Measurements from ENCODE around the gene AK5. TPM values are rescaled to one million over a fixed set of nuclear protein-coding genes. Genes with fewer than 3 reads are reported as not detected.

Gene AK5
- total and polyA plus RNA-seq, 7 experiments from 2014 or later: 1.7 to 82.1 (median 56.5) TPM

DNA sequence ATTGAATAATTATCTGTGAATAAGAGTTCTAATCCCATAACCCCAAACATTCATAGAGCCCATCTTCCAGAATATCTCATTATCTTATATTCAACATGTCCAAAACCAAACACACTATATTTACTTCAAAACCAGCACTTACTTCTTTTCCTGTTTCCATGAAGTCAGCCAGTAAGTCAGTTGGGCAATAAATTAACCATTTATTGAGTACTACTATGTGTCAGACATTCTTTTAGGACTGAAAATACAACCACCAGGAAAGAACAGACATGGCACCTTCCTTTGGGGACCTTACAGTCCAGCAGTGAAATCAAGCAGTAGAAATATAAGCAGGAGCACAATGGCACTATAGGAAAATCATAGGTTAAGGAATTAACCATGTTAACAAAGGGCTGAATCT lies 8.8 kb downstream of the AK5 start:
- no peak overlapping the region for H3K27ac Mint-ChIP-seq
- Histone ChIP-seq H3K36me3 (ENCODE audit: control insufficient read depth in 2 of 3, insufficient read depth in 3 of 3, low read length in 3 of 3) (peaks cover 0 to 24% (median 0%) of the 10 kb centered on the region in 3 experiments), H3K27me3 (ENCODE audit: control insufficient read depth in 2 of 2, insufficient read depth in 2 of 2, low read length in 2 of 2) (no peaks in the 10 kb centered on the region), H3K27ac (ENCODE audit: low read depth, low read length) (no peak overlapping the region), H3K4me3 (ENCODE audit: low read length) (no peak overlapping the region), H3K4me1 (ENCODE audit: control insufficient read depth in 2 of 2, insufficient read depth in 2 of 2, low read length in 2 of 2) (no peaks in the 10 kb centered on the region), H3K9me3 (ENCODE audit: control insufficient read depth in 2 of 3, low read length in 3 of 3) (no peaks in the 10 kb centered on the region)
- POLR2A ChIA-PET: interaction anchor here (0.7 to 2.0 kb wide), 2 partner anchors 8 to 26 kb away, joined by 3 to 6 read pairs; partner anchors contain the start of gene AK5
- CTCF ChIA-PET: no interaction called here
- H3K4me3 Mint-ChIP-seq: no peak overlapping the region
- no peaks in the 10 kb centered on the region for H3K9me3 Mint-ChIP-seq
- H3K4me1 Mint-ChIP-seq: peaks cover 0 to 33% (median 7%) of the 10 kb centered on the region in 7 donors
- H3K27me3 Mint-ChIP-seq: peaks cover 0 to 5% (median 0%) of the 10 kb centered on the region in 5 donors
- no peak for ATAC-seq
- peaks cover 0 to 50% (median 36%) of the 10 kb centered on the region in 5 donors for H3K36me3 Mint-ChIP-seq
- intact Hi-C loops (cut with micrococcal nuclease): loop anchor here in 1 of 2 donors (1.0 kb wide), 1 partner anchor 8 kb away; the partner anchor contains the start of gene AK5
- no peak for DNase-seq

DNA sequence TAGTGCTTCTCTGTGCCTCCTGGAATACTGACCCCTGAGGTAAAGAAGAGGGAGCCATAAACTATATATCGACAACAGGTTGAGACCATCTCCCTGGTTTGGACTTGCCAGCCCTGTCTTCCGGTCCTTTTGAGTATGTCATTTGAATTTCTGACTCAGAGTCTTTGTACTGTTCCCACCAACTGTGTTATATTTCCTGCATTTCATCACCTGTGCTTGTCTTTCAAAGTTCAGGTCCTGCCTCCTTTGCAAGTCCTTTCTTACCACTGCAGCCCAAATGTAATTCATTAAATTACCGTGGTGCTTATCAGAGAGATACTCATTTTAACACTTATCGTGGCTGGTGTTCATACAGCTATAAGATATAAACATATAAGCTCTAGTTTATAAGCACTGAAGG lies 10.7 kb downstream of the AK5 start:
- peak overlapping the region in 3 of 9 donors; percentile 19 to 39 (median 25) for H3K27ac Mint-ChIP-seq
- H3K9me3 Mint-ChIP-seq: no peaks in the 10 kb centered on the region
- peaks cover 0 to 21% (median 4%) of the 10 kb centered on the region in 7 donors for H3K4me1 Mint-ChIP-seq
- H3K27me3 Mint-ChIP-seq: no peaks in the 10 kb centered on the region
- no peak overlapping the region for H3K4me3 Mint-ChIP-seq
- ATAC-seq (no peak), DNase-seq (no peak)
- peaks cover 0 to 21% (median 0%) of the 10 kb centered on the region in 3 experiments for H3K36me3 ChIP-seq (ENCODE audit: control insufficient read depth in 2 of 3, insufficient read depth in 3 of 3, low read length in 3 of 3)
- intact Hi-C loops (cut with micrococcal nuclease): no loop called here
- CTCF ChIA-PET: no interaction called here
- POLR2A ChIA-PET: interaction anchor here (2.0 to 2.1 kb wide), 2 partner anchors 10 to 13 kb away, joined by 6 to 8 read pairs; partner anchors contain the start of gene AK5
- H3K27ac ChIP-seq (ENCODE audit: low read depth, low read length): no peak overlapping the region
- H3K4me3 ChIP-seq (ENCODE audit: low read length): no peak overlapping the region
- H3K27me3 ChIP-seq (ENCODE audit: control insufficient read depth in 2 of 2, insufficient read depth in 2 of 2, low read length in 2 of 2): no peaks in the 10 kb centered on the region
- H3K36me3 Mint-ChIP-seq: peaks cover 0 to 52% (median 46%) of the 10 kb centered on the region in 5 donors
- no peaks in the 10 kb centered on the region for H3K9me3 ChIP-seq (ENCODE audit: control insufficient read depth in 2 of 3, low read length in 3 of 3)
- H3K4me1 ChIP-seq (ENCODE audit: control insufficient read depth in 2 of 2, insufficient read depth in 2 of 2, low read length in 2 of 2): no peaks in the 10 kb centered on the region

DNA sequence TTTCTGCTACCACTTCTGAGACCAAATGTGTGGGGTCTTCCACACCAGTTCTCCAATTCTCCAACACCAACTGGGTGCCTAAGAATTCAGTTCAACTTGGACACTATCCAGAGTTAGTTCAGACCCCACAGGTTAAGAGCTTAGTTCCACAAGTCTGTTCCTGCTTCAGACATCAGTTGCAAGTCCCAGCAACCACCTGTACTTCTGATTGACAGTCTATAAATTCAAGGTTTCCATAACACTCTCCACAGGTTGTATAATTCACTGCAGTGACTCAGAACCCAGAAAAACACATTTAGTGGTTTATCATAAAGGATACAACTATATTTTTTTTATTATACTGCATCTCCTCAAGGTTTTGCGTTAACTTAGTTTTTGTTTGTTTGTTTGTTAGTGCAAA lies 18.7 kb downstream of the AK5 start:
- H3K4me3 ChIP-seq (ENCODE audit: low read length): no peak overlapping the region
- H3K4me1 ChIP-seq (ENCODE audit: control insufficient read depth in 2 of 2, insufficient read depth in 2 of 2, low read length in 2 of 2): peaks cover 0 to 5% of the 10 kb centered on the region in 2 donors
- ChIA-PET CTCF (interaction anchor here (0.6 kb wide), 1 partner anchor 14 kb away, joined by 8 read pairs; no protein-coding TSS in a partner anchor), POLR2A (interaction anchor here (0.6 to 4.0 kb wide), 2 partner anchors 18 to 87 kb away, joined by 3 to 27 read pairs; partner anchors contain the start of gene AK5)
- ATAC-seq (no peak), DNase-seq (no peak)
- no peaks in the 10 kb centered on the region for H3K27me3 ChIP-seq (ENCODE audit: control insufficient read depth in 2 of 2, insufficient read depth in 2 of 2, low read length in 2 of 2)
- Mint-ChIP-seq H3K4me3 (no peak overlapping the region), H3K36me3 (peaks cover 0 to 56% (median 51%) of the 10 kb centered on the region in 5 donors), H3K9me3 (peaks cover 0 to 10% (median under 1%) of the 10 kb centered on the region in 11 donors), H3K27ac (peak overlapping the region in 4 of 9 donors; percentile 17 to 72 (median 64)), H3K27me3 (no peaks in the 10 kb centered on the region), H3K4me1 (peaks cover 2 to 54% (median 37%) of the 10 kb centered on the region in 7 donors)
- H3K36me3 ChIP-seq (ENCODE audit: control insufficient read depth in 2 of 3, insufficient read depth in 3 of 3, low read length in 3 of 3): peaks cover 0 to 4% (median 0%) of the 10 kb centered on the region in 3 experiments
- H3K27ac ChIP-seq (ENCODE audit: low read depth, low read length): no peak overlapping the region
- H3K9me3 ChIP-seq (ENCODE audit: control insufficient read depth in 2 of 3, low read length in 3 of 3): no peaks in the 10 kb centered on the region
- intact Hi-C loops (cut with micrococcal nuclease): no loop called here

DNA sequence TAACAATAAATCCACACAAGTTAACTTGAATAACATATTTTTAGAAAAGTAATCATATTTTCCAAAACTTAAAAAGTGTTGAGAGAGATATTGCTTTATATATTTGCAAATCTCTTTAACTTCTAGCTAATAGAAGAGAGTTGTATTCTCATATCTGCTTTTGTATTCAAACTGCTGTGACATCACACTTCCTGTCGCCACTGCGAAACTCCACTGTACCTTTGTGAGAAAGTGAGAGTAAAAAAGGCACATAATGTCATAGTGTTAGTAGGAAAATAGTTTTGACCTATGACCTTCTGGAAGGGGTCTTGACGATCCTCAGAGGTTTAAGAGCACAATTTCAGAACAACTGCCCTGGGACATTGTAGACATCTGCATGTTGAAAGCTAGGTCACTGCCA lies 21.6 kb downstream of the AK5 start:
- H3K4me3 ChIP-seq (ENCODE audit: low read length): no peak overlapping the region
- ChIA-PET CTCF (interaction anchor here (0.9 kb wide), 1 partner anchor 128 kb away, joined by 5 read pairs; no protein-coding TSS in a partner anchor), POLR2A (interaction anchor here (0.6 to 4.0 kb wide), 3 partner anchors 10 to 230 kb away, joined by 3 to 27 read pairs (median 4); partner anchors contain the start of gene AK5)
- Mint-ChIP-seq H3K36me3 (peaks cover 0 to 59% (median 55%) of the 10 kb centered on the region in 5 donors), H3K4me3 (peak overlapping the region in 7 of 10 donors; percentile 30 to 79 (median 61)), H3K9me3 (peaks cover 0 to 25% (median 7%) of the 10 kb centered on the region in 11 donors), H3K27ac (peak overlapping the region in 8 of 9 donors; percentile 43 to 96 (median 78)), H3K27me3 (no peaks in the 10 kb centered on the region), H3K4me1 (peaks cover 3 to 82% (median 65%) of the 10 kb centered on the region in 7 donors)
- intact Hi-C loops (cut with micrococcal nuclease): no loop called here
- no peaks in the 10 kb centered on the region for H3K27me3 ChIP-seq (ENCODE audit: control insufficient read depth in 2 of 2, insufficient read depth in 2 of 2, low read length in 2 of 2)
- DNase-seq: peak in 3 of 9 donors; percentile 18 to 38 (median 31)
- H3K4me1 ChIP-seq (ENCODE audit: control insufficient read depth in 2 of 2, insufficient read depth in 2 of 2, low read length in 2 of 2): peaks cover 1 to 19% of the 10 kb centered on the region in 2 donors
- H3K9me3 ChIP-seq (ENCODE audit: control insufficient read depth in 2 of 3, low read length in 3 of 3): no peaks in the 10 kb centered on the region
- peaks cover 0 to 4% (median 0%) of the 10 kb centered on the region in 3 experiments for H3K36me3 ChIP-seq (ENCODE audit: control insufficient read depth in 2 of 3, insufficient read depth in 3 of 3, low read length in 3 of 3)
- ATAC-seq: no peak
- H3K27ac ChIP-seq (ENCODE audit: low read depth, low read length): no peak overlapping the region

DNA sequence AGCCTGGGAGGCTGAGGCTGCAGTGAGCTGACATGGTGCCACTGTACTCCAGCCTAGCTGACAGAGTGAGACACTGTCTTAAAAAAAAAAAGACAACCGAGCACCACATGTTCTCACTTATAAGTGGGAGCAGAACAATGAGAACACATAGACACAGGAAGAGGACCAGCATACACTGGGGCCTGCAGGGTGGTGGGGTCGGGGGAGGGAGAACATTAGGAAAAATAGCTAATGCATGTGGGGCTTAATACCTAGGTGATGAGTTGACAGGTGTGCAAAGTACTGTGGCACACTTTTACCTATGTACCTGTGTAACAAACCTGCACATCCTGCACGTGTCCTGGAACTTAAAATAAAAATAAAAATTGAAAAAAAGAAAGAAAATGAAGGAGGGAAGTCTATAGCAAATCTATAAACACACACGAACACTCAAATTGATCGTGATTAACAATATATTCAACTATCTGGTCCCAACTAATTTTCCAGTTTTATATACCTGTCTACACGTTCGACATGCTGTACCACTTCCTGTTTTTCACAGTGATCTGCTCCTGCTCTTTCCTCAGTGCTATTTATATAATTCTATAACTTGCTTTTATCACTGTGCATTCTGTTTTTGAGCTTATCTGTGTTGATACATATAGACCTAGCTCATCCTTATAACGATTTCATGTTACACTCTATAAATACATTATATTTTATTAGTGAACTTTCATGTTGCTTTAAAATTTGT lies 27.2 kb downstream of the AK5 start:
- Mint-ChIP-seq H3K4me3 (peak overlapping the region in 9 of 10 donors; percentile 48 to 81 (median 66)), H3K27ac (peak overlapping the region; percentile 59 to 97 (median 94)), H3K27me3 (no peaks in the 10 kb centered on the region), H3K9me3 (peaks cover 0 to 25% (median 11%) of the 10 kb centered on the region in 11 donors), H3K36me3 (peaks cover 0 to 50% (median 43%) of the 10 kb centered on the region in 5 donors), H3K4me1 (peaks cover 17 to 95% (median 89%) of the 10 kb centered on the region in 7 donors)
- peak in 6 of 9 donors; percentile 24 to 46 (median 36) for DNase-seq
- POLR2A ChIA-PET: interaction anchor here (0.5 to 5.3 kb wide), 7 partner anchors 9 to 224 kb away, joined by 3 to 44 read pairs (median 3); partner anchors contain the start of gene AK5
- H3K27me3 ChIP-seq (ENCODE audit: control insufficient read depth in 2 of 2, insufficient read depth in 2 of 2, low read length in 2 of 2): no peaks in the 10 kb centered on the region
- peak overlapping the region; percentile 62 for H3K27ac ChIP-seq (ENCODE audit: low read depth, low read length)
- peak overlapping the region; percentile 34 for H3K4me3 ChIP-seq (ENCODE audit: low read length)
- ATAC-seq: peak; percentile 46
- no peaks in the 10 kb centered on the region for H3K9me3 ChIP-seq (ENCODE audit: control insufficient read depth in 2 of 3, low read length in 3 of 3)
- CTCF ChIA-PET: interaction anchor here (1.1 to 1.3 kb wide), 3 partner anchors 12 to 225 kb away, joined by 3 to 4 read pairs (median 4); no protein-coding TSS in a partner anchor
- peaks cover 5 to 35% of the 10 kb centered on the region in 2 donors for H3K4me1 ChIP-seq (ENCODE audit: control insufficient read depth in 2 of 2, insufficient read depth in 2 of 2, low read length in 2 of 2)
- H3K36me3 ChIP-seq (ENCODE audit: control insufficient read depth in 2 of 3, insufficient read depth in 3 of 3, low read length in 3 of 3): no peaks in the 10 kb centered on the region
- intact Hi-C loops (cut with micrococcal nuclease): loop anchor here in 1 of 2 donors (1.0 to 2.0 kb wide), 4 partner anchors 29 to 1155 kb away; partner anchors contain the start of gene PIGK

DNA sequence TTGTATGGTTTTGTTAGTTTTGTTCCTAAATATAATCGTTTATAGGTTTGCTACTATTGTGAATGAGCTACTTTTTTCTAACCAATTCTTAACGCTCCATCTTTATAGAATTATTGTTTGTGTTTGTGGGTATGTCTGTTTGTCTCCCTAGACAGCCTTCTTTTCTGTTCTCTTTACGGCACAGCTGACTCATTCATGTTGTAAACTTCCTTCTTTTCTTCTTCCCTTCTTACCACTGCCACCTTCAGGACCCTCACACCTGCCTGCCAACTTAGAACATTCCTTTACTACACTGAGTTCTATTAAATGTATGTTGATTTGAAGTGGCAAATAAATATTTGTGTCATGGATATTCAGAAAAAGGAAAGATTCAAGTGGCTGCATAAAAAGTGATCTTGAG lies 29.1 kb downstream of the AK5 start:
- CTCF ChIA-PET: interaction anchor here (0.6 kb wide), 1 partner anchor 101 kb away, joined by 3 read pairs; no protein-coding TSS in a partner anchor
- intact Hi-C loops (cut with micrococcal nuclease): no loop called here

More for the DNA sequence above, 29.1 kb downstream of the AK5 start:
- peak overlapping the region in 8 of 9 donors; percentile 1 to 96 (median 79) for H3K27ac Mint-ChIP-seq
- H3K4me3 ChIP-seq (ENCODE audit: low read length): no peak overlapping the region
- POLR2A ChIA-PET: interaction anchor here (0.9 to 2.0 kb wide), 3 partner anchors 11 to 91 kb away, joined by 3 to 9 read pairs (median 4); partner anchors contain the start of gene AK5
- H3K4me1 ChIP-seq (ENCODE audit: control insufficient read depth in 2 of 2, insufficient read depth in 2 of 2, low read length in 2 of 2): peaks cover 5 to 35% of the 10 kb centered on the region in 2 donors
- no peaks in the 10 kb centered on the region for H3K27me3 Mint-ChIP-seq
- no peaks in the 10 kb centered on the region for H3K36me3 ChIP-seq (ENCODE audit: control insufficient read depth in 2 of 3, insufficient read depth in 3 of 3, low read length in 3 of 3)
- ATAC-seq (no peak), DNase-seq (no peak)
- no peaks in the 10 kb centered on the region for H3K27me3 ChIP-seq (ENCODE audit: control insufficient read depth in 2 of 2, insufficient read depth in 2 of 2, low read length in 2 of 2)
- no peaks in the 10 kb centered on the region for H3K9me3 ChIP-seq (ENCODE audit: control insufficient read depth in 2 of 3, low read length in 3 of 3)
- peak overlapping the region in 7 of 10 donors; percentile 1 to 50 (median 35) for H3K4me3 Mint-ChIP-seq
- H3K4me1 Mint-ChIP-seq: peaks cover 17 to 78% (median 73%) of the 10 kb centered on the region in 7 donors
- H3K27ac ChIP-seq (ENCODE audit: low read depth, low read length): no peak overlapping the region
- peaks cover 0 to 41% (median 31%) of the 10 kb centered on the region in 5 donors for H3K36me3 Mint-ChIP-seq
- H3K9me3 Mint-ChIP-seq: peaks cover 0 to 13% (median 7%) of the 10 kb centered on the region in 11 donors
